ENCODE measurements around the gene EPHB1.

- no peak for TF ChIP-seq REST (IDR thresholded peaks at IDR 0.05; ENCODE audit: insufficient replicate concordance, low read depth)
- TF ChIP-seq, protein P1, sequence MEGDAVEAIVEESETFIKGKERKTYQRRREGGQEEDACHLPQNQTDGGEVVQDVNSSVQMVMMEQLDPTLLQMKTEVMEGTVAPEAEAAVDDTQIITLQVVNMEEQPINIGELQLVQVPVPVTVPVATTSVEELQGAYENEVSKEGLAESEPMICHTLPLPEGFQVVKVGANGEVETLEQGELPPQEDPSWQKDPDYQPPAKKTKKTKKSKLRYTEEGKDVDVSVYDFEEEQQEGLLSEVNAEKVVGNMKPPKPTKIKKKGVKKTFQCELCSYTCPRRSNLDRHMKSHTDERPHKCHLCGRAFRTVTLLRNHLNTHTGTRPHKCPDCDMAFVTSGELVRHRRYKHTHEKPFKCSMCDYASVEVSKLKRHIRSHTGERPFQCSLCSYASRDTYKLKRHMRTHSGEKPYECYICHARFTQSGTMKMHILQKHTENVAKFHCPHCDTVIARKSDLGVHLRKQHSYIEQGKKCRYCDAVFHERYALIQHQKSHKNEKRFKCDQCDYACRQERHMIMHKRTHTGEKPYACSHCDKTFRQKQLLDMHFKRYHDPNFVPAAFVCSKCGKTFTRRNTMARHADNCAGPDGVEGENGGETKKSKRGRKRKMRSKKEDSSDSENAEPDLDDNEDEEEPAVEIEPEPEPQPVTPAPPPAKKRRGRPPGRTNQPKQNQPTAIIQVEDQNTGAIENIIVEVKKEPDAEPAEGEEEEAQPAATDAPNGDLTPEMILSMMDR (IDR thresholded peaks at IDR 0.05; ENCODE audit: insufficient read depth, low read length), result no peak
- no peak for TF ChIP-seq POLR2AphosphoS5 (IDR thresholded peaks at IDR 0.05; ENCODE audit: low read depth)
- no peak for TF ChIP-seq GABPA (IDR thresholded peaks at IDR 0.05; ENCODE audit: low read depth)
- TF ChIP-seq SPI1 (IDR thresholded peaks at IDR 0.05; ENCODE audit: borderline replicate concordance, low read depth), result no peak
Measured at GRCh38 chr3:134934933-134935332, 139.9 kb downstream of the EPHB1 start.
